Measurements from ENCODE around the gene CELA2B.
"Not testable (repeated sequence)": the region's sequence is repeated elsewhere in the genome, so short reads cannot be mapped to it uniquely, and the experiment has no call there.

CELA2B gene

DNA sequence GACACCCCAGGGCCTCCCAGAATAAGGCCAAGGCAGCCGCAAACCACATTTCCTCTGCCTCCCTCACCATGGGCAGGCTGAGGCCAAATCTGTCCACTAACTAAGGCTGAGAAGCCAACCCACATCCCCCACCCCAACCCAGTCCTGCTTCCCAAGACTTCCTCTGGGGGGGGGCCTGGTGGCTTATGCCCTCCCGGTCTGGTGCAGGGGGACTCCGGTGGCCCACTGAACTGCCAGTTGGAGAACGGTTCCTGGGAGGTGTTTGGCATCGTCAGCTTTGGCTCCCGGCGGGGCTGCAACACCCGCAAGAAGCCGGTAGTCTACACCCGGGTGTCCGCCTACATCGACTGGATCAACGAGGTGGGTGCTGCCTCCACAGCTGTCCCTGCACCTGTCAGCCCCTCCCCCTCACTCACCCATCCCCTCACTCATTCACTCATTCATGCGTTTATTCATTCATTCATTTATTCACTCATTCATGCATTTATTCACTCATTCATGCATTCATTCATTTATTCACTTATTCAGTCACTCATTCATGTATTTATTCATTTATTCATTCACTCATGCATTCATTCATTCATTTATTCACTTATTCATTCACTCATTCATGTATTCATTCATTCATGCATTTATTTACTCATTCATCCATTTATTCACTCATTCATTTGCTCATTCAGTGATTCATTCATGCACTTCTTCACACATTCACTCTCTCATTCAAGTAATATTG, 30.3 kb upstream of the CELA2B start:
- DNase-seq: no peak

GRCh38 chr1:15446212-15446611, 29.7 kb upstream of the CELA2B start:
- no peak for DNase-seq

- DNase-seq: no peak
Measured at GRCh38 chr1:15448877-15449462, 26.9 kb upstream of the CELA2B start.

DNA sequence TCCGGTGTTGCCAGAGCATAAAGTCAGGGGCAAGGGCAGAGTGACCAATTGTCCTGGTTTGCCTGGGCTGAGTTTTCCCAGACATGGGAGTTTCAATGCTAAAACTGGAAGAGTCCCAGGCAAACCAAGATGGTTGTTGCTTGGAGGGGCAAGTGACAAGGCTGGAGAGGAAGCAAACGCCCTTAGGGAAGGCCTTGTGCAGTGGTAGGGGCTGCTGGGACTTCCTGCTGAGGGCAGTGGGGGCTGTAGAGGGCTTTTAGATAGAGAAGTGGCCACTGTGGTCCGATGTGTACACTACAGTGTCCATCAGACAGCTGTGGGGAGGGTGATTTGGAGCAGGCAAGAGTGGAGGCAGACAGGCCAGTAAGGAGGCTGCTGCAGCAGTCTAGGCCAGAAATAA, 26.3 kb upstream of the CELA2B start:
- no peak for DNase-seq

DNA sequence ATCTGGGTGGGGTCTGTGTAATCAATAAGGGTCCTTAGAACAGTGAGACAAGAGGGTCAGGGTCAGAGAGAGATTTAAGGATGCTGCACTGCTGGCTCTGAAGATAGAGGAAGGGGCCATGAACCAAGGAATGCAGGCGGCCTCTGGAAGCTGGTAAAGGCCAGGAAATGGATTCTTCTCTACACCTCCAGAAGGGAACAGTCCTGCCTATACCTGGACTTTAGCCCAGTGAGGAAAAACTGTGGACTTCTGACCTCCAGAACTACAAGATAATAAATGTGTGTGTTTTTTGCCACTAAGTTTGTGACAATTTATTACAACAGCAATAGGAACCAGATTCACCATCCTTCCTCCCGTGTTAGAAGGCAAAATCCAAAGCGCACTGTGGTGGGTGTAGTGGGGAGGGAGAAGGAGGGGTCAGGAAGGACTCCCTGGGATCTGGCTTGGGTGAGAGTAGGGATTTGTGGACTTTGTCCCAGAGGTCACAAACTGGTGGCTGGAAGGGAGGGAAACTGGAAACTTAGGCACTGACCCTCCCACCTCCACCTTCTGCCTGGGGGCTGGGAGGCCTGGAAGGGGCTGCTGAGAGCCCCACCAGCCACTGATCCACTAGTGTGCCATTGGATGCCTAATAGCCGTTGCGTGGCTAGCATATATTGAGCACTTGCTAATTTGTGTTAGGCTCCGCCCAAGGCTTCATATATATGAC, 24.7 kb upstream of the CELA2B start:
- no peak for DNase-seq

DNA sequence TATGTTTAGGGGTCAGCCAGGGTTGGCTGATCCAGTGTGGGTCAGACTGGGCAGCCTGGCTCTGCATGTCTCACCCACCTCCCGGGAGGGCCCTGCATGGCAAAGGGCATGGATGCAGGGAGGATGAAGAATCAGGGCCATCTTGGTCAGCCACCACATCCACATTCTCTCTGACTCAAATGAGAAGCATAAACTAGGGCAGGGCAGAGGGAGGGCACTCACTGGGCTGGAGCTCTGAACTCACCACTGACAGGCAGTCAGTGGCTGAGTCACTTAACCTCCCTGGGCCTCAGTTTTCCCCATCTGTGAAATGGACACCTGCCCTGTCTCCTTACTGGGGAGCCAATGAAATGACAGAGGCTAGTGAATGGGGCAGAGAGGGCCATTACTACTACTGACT, 23.7 kb upstream of the CELA2B start:
- DNase-seq: no peak

GRCh38 chr1:15452866-15453571, 22.9 kb upstream of the CELA2B start:
- DNase-seq: no peak

- no peak for DNase-seq
Measured at GRCh38 chr1:15453734-15454133, 22.2 kb upstream of the CELA2B start.

- no peak for DNase-seq
Measured at GRCh38 chr1:15454256-15454655, 21.6 kb upstream of the CELA2B start.

GRCh38 chr1:15455522-15455921, 20.4 kb upstream of the CELA2B start:
- DNase-seq: no peak

DNA sequence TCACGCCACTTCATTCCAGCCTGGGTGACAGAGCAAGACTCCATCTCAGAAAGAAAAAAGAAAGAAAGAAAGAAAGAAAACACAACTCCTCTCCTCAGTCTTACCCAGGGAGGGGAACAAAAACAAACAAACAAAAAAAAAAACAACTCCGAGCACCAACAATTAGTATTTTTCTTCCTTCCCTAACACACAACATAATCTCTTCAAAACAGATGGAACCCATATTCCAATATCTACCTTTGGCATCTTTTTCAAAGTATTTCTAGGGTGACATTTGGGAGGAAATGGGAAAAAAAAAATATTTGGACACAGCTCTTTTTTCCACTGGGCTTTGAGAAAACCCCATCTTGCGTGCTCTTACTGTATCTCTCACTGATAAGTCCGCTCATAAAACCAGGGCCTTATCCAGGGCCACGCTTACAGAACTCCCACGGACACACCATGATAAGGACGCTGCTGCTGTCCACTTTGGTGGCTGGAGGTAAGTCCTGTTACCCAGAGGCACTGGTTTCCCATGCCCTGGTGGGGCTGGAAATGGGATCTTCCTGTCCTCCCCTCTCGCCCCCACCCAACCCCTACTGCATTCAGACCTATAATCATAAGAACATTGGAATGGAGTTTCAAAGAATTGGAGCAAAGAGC, 19.5 kb upstream of the CELA2B start, which contains the start of gene CELA2A:
Gene CELA2A (plus strand): TSS at position 420 of the 642 bp plus-strand sequence. CDS start 22 bp downstream, at position 442.
- DNase-seq: no peak

DNA sequence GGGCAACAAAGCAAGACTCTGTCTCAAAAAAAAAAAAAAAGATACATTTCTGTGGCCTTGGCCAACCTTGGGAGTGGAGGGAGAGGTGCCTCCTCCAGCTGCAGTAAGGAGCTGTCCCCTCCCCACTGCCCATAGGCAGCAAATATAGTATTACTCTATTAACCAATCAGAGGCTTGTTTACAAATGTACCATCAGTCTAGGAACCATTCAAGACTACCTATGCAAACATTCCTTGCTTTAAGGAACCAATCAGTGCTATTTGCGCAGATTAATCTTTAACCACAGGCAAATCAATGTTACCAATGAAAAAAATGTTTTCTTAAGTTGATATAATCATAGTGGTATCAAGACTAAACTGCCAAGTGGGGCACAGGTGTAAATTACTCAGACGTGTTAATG, 18.3 kb upstream of the CELA2B start:
- DNase-seq: no peak

DNA sequence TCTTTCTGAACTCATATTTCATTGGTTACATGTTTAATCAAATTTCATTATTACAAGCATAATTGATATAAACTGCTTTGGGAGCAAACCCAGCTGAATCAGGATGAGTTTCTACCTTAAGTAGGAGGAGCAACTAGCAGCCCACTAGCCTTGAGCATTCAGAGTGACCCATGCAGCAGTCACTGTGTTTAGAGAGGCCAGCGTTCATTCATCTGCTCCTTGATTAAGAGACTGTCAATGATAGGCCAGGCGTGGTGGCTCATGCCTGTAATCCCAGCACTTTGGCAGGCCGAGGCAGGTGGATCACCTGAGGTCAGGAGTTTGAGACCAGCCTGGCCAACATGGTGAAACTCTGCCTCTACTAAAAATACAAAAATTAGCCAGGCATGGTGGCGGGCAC, 17.5 kb upstream of the CELA2B start:
- DNase-seq: not testable (repeated sequence)

GRCh38 chr1:15459771-15460707, 15.9 kb upstream of the CELA2B start:
- DNase-seq: no peak

DNA sequence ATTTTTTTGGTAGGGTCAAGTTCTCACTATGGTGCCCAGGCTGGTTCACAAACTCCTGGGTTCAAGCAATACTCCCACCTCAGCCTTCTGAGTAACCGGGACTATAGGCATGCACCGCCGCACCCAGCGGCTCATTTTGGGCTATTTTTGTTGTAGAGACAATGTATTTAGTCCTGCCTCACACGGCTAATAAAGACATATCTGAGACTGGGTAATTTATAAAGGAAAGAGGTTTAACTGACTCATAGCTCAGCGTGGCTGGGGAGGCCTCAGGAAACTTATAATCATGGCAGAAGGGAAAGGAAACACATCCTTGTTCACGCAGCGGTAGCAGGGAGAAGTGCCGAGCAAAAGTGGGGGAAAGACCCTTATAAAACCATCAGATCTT, 15.2 kb upstream of the CELA2B start:
- no peak for DNase-seq

GRCh38 chr1:15463064-15463800, 12.7 kb upstream of the CELA2B start:
- DNase-seq: not testable (repeated sequence)

- DNase-seq: not testable (repeated sequence)
Measured at GRCh38 chr1:15463926-15464322, 12.0 kb upstream of the CELA2B start.

- DNase-seq: no peak
Measured at GRCh38 chr1:15465674-15466073, 10.2 kb upstream of the CELA2B start.

DNA sequence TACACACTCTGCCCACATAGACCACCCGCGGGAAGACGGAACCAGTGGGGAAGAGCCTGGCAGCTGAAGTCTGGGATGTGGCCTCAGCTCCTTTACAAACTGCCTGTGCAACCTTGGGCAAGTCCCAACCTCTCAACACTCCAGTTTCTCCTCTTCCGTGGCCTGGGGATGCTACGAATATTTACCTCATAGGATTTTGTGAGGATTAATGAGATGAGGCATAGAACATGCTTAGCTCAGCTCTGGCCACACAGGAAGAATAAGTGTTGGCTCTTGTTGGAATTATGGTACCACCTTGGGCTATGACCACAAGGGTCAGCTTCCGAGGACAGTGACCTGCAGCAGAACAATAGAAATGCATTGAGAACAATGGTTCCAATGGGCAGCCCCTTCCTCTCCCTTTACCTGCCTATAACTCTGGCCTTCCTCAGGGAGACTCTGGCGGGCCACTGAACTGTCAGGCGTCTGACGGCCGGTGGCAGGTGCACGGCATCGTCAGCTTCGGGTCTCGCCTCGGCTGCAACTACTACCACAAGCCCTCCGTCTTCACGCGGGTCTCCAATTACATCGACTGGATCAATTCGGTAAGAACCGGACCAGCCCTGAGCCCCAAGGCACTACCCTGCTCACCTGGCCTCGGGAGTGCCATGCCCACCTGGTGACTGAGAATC, 8.8 kb upstream of the CELA2B start:
- not testable (repeated sequence) for DNase-seq

GRCh38 chr1:15468145-15468544, 7.8 kb upstream of the CELA2B start:
- no peak for DNase-seq
